Endothelial cell of umbilical vein (primary cell): Measurements from ENCODE around the gene MEN1. TPM values are rescaled to one million over a fixed set of nuclear protein-coding genes. Genes with fewer than 3 reads are reported as not detected.

ENCODE experiments used
- BruUV-seq: library from RNA; stranded (reverse); fragments of 400-500 nt; replicated peaks from 2 replicates; lab custom pipeline; 2021; lab: Mats Ljungman, UMichigan
- CTCF ChIA-PET: fragments of 300-600, 350-600 bp; sonication (Branson Sonifier 250); formaldehyde crosslinking; loops from one replicate; lab custom pipeline; 2021; ENCODE audit warnings: antibody characterized with exemption, inconsistent platforms; lab: Charles Lee
- POLR2A ChIA-PET: fragments of 300-600, 350-600 bp; sonication (Branson Sonifier 250); formaldehyde crosslinking; loops from one replicate; lab custom pipeline; 2021; ENCODE audit warnings: antibody characterized with exemption, inconsistent platforms; lab: Charles Lee
- DNase-seq: peaks from one replicate; pipeline ENCODE4 v3.0.0-alpha.2; 2011; ENCODE audit warnings: low read depth, low spot score
- FAIRE-seq: peaks from 2 replicates; lab custom pipeline; 2011; peaks lifted over from hg19 to GRCh38; lab: Jason Lieb, UNC
- H2AFZ ChIP-seq: 2 replicates; pipeline ENCODE4 v1.6.0; 2012; ENCODE audit warnings: low read depth, low read length, control low read depth, inconsistent platforms
- H3K27ac ChIP-seq: 2 replicates; pipeline ENCODE4 v1.5.1; 2011; ENCODE audit warnings: low read depth, mild to moderate bottlenecking, control low read depth, low read length, moderate library complexity; ENCODE audit not compliant: insufficient read depth
- H3K27me3 ChIP-seq, 2 experiments: 2 replicates each; pipeline versions ENCODE4 v1.6.0 to v1.6.1; 2011; ENCODE audit warnings: low read length in 2 of 2, mixed read lengths in 1 of 2; ENCODE audit not compliant: control insufficient read depth in 2 of 2, insufficient read depth in 2 of 2
- H3K36me3 ChIP-seq, 2 experiments: 2 replicates in 1 of 2; 3 replicates in 1 of 2; pipeline ENCODE4 v1.5.1; 2011; ENCODE audit warnings: low read length in 2 of 2, mild to moderate bottlenecking in 1 of 2, moderate library complexity in 1 of 2; ENCODE audit not compliant: control insufficient read depth in 2 of 2, insufficient read depth in 2 of 2; ENCODE audit errors: extremely low read depth in 1 of 2
- H3K4me1 ChIP-seq: 3 replicates; pipeline ENCODE4 v1.5.1; 2011; ENCODE audit warnings: mild to moderate bottlenecking, low read length; ENCODE audit not compliant: control insufficient read depth, insufficient read depth; ENCODE audit errors: extremely low read depth
- H3K4me2 ChIP-seq: 2 replicates; pipeline ENCODE4 v1.6.1; 2011; ENCODE audit warnings: low read length, control low read depth, mixed read lengths; ENCODE audit not compliant: insufficient read depth
- H3K4me3 ChIP-seq, 3 experiments: fragments of 200-600 bp in 1 of 3; sonication (generic), shearing (Covaris generic) in 1 of 3; replicated peaks in 1 of 3; 2 replicates each; pipeline ENCODE4 v1.5.1; 2011 to 2016; ENCODE audit warnings: control low read depth in 3 of 3, low read length in 3 of 3, mild to moderate bottlenecking in 2 of 3, inconsistent platforms in 1 of 3, low read depth in 1 of 3, moderate library complexity in 1 of 3; ENCODE audit not compliant: insufficient read depth in 1 of 3
- H3K79me2 ChIP-seq: 2 replicates; pipeline ENCODE4 v1.6.0; 2012; ENCODE audit warnings: low read length, inconsistent platforms; ENCODE audit not compliant: control insufficient read depth, insufficient read depth
- H3K9ac ChIP-seq: replicated peaks from 2 replicates; pipeline ENCODE3; 2011; ENCODE audit warnings: low read length, control low read depth; ENCODE audit not compliant: insufficient read depth; ENCODE audit errors: extremely low read depth
- H3K9me1 ChIP-seq: replicated peaks from 3 replicates; pipeline ENCODE4 v1.6.0; 2011; ENCODE audit warnings: mild to moderate bottlenecking, low read length; ENCODE audit not compliant: control insufficient read depth, insufficient read depth; ENCODE audit errors: extremely low read depth
- H3K9me3 ChIP-seq: replicated peaks from 2 replicates; pipeline ENCODE4 v1.5.1; 2012; ENCODE audit warnings: low read length, inconsistent platforms; ENCODE audit not compliant: control insufficient read depth, insufficient read depth
- H4K20me1 ChIP-seq: replicated peaks from 2 replicates; pipeline ENCODE3; 2011; ENCODE audit warnings: mild to moderate bottlenecking, low read length; ENCODE audit not compliant: control insufficient read depth, insufficient read depth; ENCODE audit errors: extremely low read depth
- FOS ChIP-seq: IDR thresholded peaks from 2 replicates; pipeline ENCODE4 v1.6.1; 2011; ENCODE audit warnings: mild to moderate bottlenecking, low read length, moderate library complexity, borderline replicate concordance; ENCODE audit not compliant: insufficient read depth
- JUN ChIP-seq: IDR thresholded peaks from 2 replicates; pipeline ENCODE4 v1.6.1; 2011; ENCODE audit warnings: borderline replicate concordance, low read depth; ENCODE audit not compliant: insufficient read length, insufficient read depth
- MAX ChIP-seq: IDR thresholded peaks from 2 replicates; pipeline ENCODE4 v1.6.1; 2011; ENCODE audit not compliant: insufficient read depth, insufficient read length
- MYC ChIP-seq: IDR thresholded peaks from one replicate; pipeline ENCODE4 v1.6.1; 2011; ENCODE audit warnings: mild to moderate bottlenecking, low read depth, low read length
- POLR2A ChIP-seq: IDR thresholded peaks from 2 replicates; pipeline ENCODE4 v1.6.1; 2012; ENCODE audit warnings: low read depth, mild to moderate bottlenecking, control low read depth, low read length
- POLR2AphosphoS5 ChIP-seq: IDR thresholded peaks from 2 replicates; pipeline ENCODE4 v1.6.1; 2012; ENCODE audit warnings: low read depth, mild to moderate bottlenecking, control low read depth, low read length, moderate library complexity; ENCODE audit not compliant: insufficient read depth
- dilution Hi-C: fragments of 300-500 bp; cut with MboI; formaldehyde crosslinking; loops from one replicate; pipeline ENCODE4 v1.15.0; 2019; ENCODE audit warnings: low sequenced_read_pairs; ENCODE audit not compliant: extremely low pct_ligation_motif_present
- intact Hi-C: fragments of 100-400 bp; cut with micrococcal nuclease; formaldehyde crosslinking; loops from one replicate; pipeline ENCODE4 v1.10.0; 2022
- polyA plus RNA-seq, 4 experiments: library from polyadenylated mRNA; depleted of rRNA in 3 of 4; stranded (reverse) in 3 of 4; unstranded in 1 of 4; fragments of >200 nt; gene quantifications; 2 replicates each; pipeline versions ENCODE4 v1.2.1 to v1.2.3, GENCODE V29; 2011 to 2012; ENCODE audit warnings: missing spikeins in 1 of 4
- total RNA-seq: library from RNA; stranded (reverse); gene quantifications from 2 replicates; pipeline ENCODE4 v1.2.3, GENCODE V29; 2021

The MEN1 gene
- total and polyA plus RNA-seq, 2 donors (not counting 3 experiments of a cell fraction or from before 2014, with no cell fraction given): 41.1 to 43.1 TPM

DNA sequence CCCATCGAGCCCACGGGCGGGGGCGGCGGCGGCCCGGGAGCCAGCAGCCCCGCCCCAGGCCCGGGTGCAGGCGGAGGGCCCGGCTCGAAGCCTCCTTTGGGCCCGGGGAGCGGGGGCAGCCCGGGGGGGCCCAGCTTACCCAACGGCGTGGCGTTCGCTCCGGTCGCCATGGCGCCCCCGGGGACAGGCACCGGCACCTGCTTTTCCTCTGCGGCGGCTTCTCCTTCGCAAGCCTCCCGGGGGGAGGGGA lies 32.2 kb downstream of the MEN1 start:
- DNase-seq (no peak), FAIRE-seq (no peak)
- intact Hi-C loops (loop anchor here (2.0 kb wide), 2 partner anchors 25 to 509 kb away; partner anchors contain the start of gene MAP4K2), dilution Hi-C loops (no loop called here)
- H3K4me2 ChIP-seq: no peak overlapping the region
- peaks cover 45% of the 10 kb centered on the region for H3K79me2 ChIP-seq
- H3K36me3 ChIP-seq: peaks cover 18 to 22% of the 10 kb centered on the region in 2 experiments
- H3K9me3 ChIP-seq: no peaks in the 10 kb centered on the region
- H2AFZ ChIP-seq: no peak overlapping the region
- BruUV-seq: no TSS peak
- H4K20me1 ChIP-seq: peaks cover 18% of the 10 kb centered on the region
- H3K4me1 ChIP-seq: peaks cover 26% of the 10 kb centered on the region
- no peaks in the 10 kb centered on the region for H3K9me1 ChIP-seq
- peak overlapping the region; percentile 91 for H3K9ac ChIP-seq
- CTCF ChIA-PET: interaction anchor here (0.9 to 1.4 kb wide), 12 partner anchors 9 to 339 kb away, joined by 3 to 11 read pairs (median 4); partner anchors contain the start of gene ZNHIT2
- H3K4me3 ChIP-seq: peak overlapping the region; percentile 48 to 75 (median 69)
- H3K27me3 ChIP-seq: no peaks in the 10 kb centered on the region
- POLR2A ChIA-PET: interaction anchor here (0.6 to 1.0 kb wide), 6 partner anchors 11 to 1511 kb away, joined by 3 to 4 read pairs (median 4); partner anchors contain the start of gene YIF1A
- TF ChIP-seq JUN: no peak
- peak; percentile 46 for TF ChIP-seq POLR2AphosphoS5
- H3K27ac ChIP-seq: peak overlapping the region; percentile 79

DNA sequence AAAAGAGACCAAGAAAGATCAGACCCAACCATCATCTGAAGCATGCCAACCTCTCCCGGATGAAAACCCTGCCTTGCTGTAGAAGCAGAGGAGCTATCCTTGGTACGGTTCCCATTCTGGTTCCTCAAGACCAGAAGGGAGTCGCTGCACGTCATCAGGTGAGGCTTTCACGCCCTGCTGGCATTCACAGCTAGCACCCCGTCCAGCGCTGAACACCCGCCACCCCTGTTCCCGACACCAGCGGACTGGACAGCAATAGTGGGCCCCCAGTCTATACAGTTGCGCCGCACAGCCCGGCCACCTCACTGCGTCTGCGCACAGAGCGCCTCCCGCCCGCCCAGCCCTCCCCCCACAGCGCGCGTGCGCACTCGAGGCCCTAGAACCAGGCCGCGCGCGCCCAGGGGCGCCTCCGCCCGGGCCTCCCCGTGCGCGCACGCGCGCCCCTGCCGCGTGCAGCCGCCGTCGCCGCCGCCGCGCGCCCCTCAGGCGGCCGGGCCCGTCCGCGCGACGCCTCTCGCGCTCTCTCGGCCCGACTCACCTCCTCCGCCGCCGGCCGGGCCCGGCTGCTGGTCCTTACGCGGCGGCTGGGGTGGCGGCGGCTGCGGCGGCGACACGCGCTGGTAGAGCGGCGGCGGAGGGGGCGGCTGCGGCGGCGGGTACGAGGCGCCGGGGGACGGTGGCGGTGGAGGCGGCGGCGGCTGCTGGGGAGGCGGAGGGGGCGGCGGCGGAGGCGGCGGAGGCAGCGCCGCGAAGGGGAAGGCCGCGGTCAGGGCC lies 32.7 kb downstream of the MEN1 start:
- H3K36me3 ChIP-seq: peaks cover 21 to 28% of the 10 kb centered on the region in 2 experiments
- no peak for FAIRE-seq
- H3K9me1 ChIP-seq: no peaks in the 10 kb centered on the region
- no peaks in the 10 kb centered on the region for H3K27me3 ChIP-seq
- H3K79me2 ChIP-seq: peaks cover 50% of the 10 kb centered on the region
- peaks cover 31% of the 10 kb centered on the region for H3K4me1 ChIP-seq
- H3K27ac ChIP-seq: peak overlapping the region; percentile 79
- no peak overlapping the region for H2AFZ ChIP-seq
- H3K9ac ChIP-seq: peak overlapping the region; percentile 91
- peak; percentile 85 for DNase-seq
- dilution Hi-C loops: no loop called here
- H3K4me2 ChIP-seq: peak overlapping the region; percentile 91
- BruUV-seq: no TSS peak
- no peak for TF ChIP-seq MYC
- no peak for TF ChIP-seq FOS
- TF ChIP-seq POLR2A: peak; percentile 58
- no peak for TF ChIP-seq MAX
- no peak for TF ChIP-seq JUN
- TF ChIP-seq POLR2AphosphoS5: peak; percentile 54
- H4K20me1 ChIP-seq: peaks cover 18% of the 10 kb centered on the region
- peak overlapping the region; percentile 7 to 85 (median 75) for H3K4me3 ChIP-seq
- ChIA-PET CTCF (interaction anchor here (0.8 to 1.4 kb wide), 2 partner anchors 13 to 14 kb away, joined by 3 to 6 read pairs; no protein-coding TSS in a partner anchor), POLR2A (interaction anchor here (0.5 kb wide), 1 partner anchor 20 kb away, joined by 3 read pairs; no protein-coding TSS in a partner anchor)
- H3K9me3 ChIP-seq: no peaks in the 10 kb centered on the region
- intact Hi-C loops: loop anchor here (1.0 to 2.0 kb wide), 3 partner anchors 25 to 509 kb away; partner anchors contain the start of gene MAP4K2
